AG04449 (cell line): ENCODE results near the gene SMOC2.

Experiments
- CTCF ChIA-PET: fragments of 350-600 bp; formaldehyde crosslinking; extraction: SDS; loops from one replicate; lab custom pipeline; 2021; ENCODE audit warnings: antibody characterized with exemption; lab: Yijun Ruan, JAX
- POLR2A ChIA-PET: fragments of 400-600, 350-600 bp; formaldehyde crosslinking; extraction: SDS; loops from one replicate; lab custom pipeline; 2020; ENCODE audit warnings: antibody characterized with exemption, inconsistent platforms; lab: Yijun Ruan, JAX
- DNase-seq: peaks from one replicate; pipeline ENCODE4 v3.0.0-alpha.2; 2010; ENCODE audit warnings: low read depth, low spot score
- H3K4me3 ChIP-seq: 2 replicates; pipeline ENCODE4 v1.5.1; 2011; ENCODE audit warnings: low read depth, mild to moderate bottlenecking, control low read depth, low read length
- TF ChIP-seq, protein P1 (sequence below): IDR thresholded peaks from one replicate; pipeline ENCODE4 v1.5.1; 2011; ENCODE audit warnings: mild to moderate bottlenecking, moderate library complexity, low read length, control low read depth, inconsistent platforms; ENCODE audit not compliant: insufficient read depth; ENCODE audit errors: missing control alignments

SMOC2 gene

GRCh38 chr6:168616816-168617765 lies 176.1 kb downstream of the SMOC2 start:
- CTCF ChIA-PET = no interaction called here
- POLR2A ChIA-PET = no interaction called here
- H3K4me3 ChIP-seq = no peak overlapping the region
- no peak for DNase-seq
- TF ChIP-seq, protein P1, sequence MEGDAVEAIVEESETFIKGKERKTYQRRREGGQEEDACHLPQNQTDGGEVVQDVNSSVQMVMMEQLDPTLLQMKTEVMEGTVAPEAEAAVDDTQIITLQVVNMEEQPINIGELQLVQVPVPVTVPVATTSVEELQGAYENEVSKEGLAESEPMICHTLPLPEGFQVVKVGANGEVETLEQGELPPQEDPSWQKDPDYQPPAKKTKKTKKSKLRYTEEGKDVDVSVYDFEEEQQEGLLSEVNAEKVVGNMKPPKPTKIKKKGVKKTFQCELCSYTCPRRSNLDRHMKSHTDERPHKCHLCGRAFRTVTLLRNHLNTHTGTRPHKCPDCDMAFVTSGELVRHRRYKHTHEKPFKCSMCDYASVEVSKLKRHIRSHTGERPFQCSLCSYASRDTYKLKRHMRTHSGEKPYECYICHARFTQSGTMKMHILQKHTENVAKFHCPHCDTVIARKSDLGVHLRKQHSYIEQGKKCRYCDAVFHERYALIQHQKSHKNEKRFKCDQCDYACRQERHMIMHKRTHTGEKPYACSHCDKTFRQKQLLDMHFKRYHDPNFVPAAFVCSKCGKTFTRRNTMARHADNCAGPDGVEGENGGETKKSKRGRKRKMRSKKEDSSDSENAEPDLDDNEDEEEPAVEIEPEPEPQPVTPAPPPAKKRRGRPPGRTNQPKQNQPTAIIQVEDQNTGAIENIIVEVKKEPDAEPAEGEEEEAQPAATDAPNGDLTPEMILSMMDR = no peak

- TF ChIP-seq, protein P1 = no peak
- no peak for DNase-seq
- POLR2A ChIA-PET = no interaction called here
- CTCF ChIA-PET = no interaction called here
- no peak overlapping the region for H3K4me3 ChIP-seq
Observed at GRCh38 chr6:168618546-168619315, 177.7 kb downstream of the SMOC2 start.

GRCh38 chr6:168619560-168620314 lies 178.8 kb downstream of the SMOC2 start:
- no peak overlapping the region for H3K4me3 ChIP-seq
- TF ChIP-seq, protein P1 = no peak
- ChIA-PET POLR2A (no interaction called here), CTCF (no interaction called here)
- no peak for DNase-seq

DNA sequence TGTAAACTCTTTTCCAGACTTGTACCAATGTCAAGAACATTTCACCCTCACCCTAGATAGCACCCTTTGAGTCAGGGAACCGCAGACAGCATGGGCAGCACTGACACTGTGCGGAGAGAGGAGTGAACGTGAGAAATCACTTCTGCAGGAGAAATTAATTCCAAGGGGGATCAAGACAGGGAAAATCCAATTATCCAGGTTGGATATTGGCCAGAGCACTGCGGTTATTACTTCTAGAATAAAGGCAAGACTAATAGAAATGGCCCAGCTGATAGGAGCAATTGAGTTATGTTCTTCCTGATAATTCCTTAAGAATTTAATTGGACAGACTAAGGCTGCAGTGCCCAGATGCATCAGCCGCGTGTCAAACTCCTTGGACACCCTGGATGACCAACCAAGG lies 179.6 kb downstream of the SMOC2 start:
- DNase-seq = no peak
- CTCF ChIA-PET = no interaction called here
- TF ChIP-seq, protein P1 = no peak
- POLR2A ChIA-PET = no interaction called here
- H3K4me3 ChIP-seq = no peak overlapping the region

GRCh38 chr6:168623736-168624135 lies 182.8 kb downstream of the SMOC2 start:
- no peak overlapping the region for H3K4me3 ChIP-seq
- POLR2A ChIA-PET = no interaction called here
- CTCF ChIA-PET = no interaction called here
- no peak for DNase-seq
- TF ChIP-seq, protein P1 = no peak
